Muscle of arm (tissue), 12 donors: ENCODE data around the gene ZNF362. TPM values are rescaled to one million over a fixed set of nuclear protein-coding genes. Genes with fewer than 3 reads are reported as not detected.
A peak's percentile ranks its signal among the peaks of the same experiment; 100 is the strongest.
"Not testable (repeated sequence)": the region's sequence is repeated elsewhere in the genome, so short reads cannot be mapped to it uniquely, and the experiment has no call there.

Source experiments
- DNase-seq: peaks from one replicate; pipeline ENCODE4 v3.0.0-alpha.2; 2013
- polyA plus RNA-seq, 12 donors: library from polyadenylated mRNA; unstranded; fragments of 120-200 nt; gene quantifications; one replicate each; pipeline ENCODE4 v1.2.1, GENCODE V29; 2013; ENCODE audit not compliant: insufficient read length in 12 of 12

The ZNF362 gene
- polyA plus RNA-seq, 12 donors, result 27.4 to 74.5 (median 33.1) TPM; not detected in 1

DNA sequence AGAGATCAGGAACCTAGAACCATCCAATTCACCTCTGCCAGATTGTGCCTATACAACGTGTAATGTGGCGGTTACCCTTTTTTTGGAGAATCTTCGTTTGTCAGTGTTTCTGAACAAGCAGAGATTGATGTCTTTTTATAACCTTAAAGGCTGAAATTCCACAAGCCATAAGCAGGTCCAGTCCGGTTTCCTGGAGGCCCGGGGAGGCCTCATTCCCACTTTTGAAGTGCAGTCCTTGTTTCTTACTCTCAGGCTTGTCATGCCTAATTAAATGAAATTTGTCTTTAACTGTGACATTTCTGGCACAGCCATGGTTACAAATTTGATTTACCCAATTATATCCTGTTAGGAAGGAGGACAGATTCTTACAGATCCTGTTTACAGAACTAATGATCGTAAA is 27.8 kb downstream of the ZNF362 start:
- DNase-seq, result no peak

DNA sequence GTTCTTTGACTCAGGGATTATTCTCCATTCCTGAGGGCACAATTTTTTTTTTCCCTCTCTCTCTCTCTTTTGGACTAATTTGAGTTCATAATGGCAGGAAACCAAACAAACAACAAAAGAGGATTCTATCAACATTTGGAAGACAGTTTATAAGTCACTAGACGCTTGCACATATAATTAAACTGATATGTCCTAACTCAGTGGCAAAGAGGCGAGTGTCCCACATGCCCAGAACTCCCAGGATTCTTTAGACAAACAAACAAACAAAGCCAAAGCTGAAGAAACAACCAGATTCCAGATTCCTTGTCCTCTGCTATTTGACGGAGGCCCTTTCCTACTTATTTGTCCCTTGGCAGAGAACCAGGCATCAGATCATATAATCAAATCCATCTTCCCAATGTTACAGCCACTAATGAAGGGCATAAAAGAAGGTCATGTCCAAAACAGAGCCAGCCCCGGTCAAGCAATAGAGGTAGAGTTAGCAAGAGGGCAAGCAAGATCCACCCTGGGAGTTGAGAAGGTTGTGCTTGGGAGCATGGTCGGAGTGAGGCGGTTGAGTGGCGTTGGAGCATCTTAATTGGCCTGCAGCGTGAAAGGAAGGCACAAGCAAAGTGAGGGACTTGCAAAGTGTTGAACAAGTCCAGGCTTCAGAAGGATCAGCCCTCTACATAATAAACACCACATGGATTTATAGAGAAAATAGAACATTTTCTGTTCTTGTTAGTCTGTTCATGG is 30.3 kb downstream of the ZNF362 start:
- DNase-seq, result no peak

DNA sequence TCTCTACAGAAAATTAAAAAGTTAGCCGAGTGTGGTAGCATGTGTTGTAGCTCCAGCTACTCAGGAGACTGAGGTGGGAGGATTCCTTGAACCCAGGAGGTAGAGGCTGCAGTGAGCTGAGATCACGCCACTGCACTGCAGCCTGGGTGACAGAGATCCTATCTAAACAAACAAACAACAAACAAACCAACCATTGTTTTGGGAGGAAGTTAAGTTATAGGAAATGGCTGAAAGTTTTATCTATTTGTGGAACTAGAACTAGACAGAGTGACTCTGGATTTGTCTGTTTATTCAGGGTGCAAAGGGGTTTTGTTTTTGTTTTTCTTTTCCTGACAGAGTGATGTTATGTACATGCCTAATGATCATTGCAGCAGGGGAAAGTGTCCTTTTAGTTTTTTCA is 31.0 kb downstream of the ZNF362 start:
- no peak for DNase-seq

DNA sequence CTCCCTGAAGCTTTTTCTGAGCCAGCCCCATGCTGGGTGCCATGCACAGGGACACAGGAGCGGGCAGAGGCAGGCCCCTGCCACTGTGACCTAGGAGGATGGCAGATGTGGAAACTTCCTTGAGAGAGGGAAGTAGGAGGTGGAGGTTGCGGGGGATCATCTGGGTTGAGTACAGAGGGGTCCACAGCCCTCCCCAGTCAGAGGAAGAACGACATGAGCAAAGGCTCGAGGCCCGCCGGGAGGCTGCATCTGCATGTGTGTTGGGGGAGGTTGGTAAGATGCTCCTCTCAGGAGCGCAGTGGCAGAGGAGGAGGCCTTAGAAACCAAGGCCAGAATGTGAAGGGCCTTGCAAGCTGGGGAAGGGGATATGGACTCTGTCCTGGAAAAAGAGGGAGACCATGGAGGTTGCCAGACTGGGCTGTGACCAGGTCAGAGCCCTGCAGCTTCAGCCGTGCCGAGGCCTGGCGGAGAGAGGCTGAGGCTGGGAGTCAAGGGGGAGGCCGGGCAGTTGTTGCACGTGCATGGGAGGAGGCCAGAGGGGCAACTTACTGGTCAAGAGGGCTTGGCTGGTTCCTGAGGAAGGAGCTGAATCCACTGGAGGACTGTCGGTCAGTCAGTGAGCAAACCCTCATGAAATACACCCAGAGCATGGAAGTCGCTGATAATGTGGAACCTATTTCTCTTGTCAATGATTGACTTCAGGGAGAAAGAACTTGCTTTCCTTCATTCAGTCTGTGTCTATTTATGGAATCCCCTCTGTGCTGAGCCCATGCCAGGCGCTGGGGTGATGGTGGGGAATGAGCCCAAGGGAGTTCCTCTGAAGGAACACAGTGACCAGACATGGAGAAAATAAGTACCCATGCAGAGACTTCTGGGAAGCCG is 32.9 kb downstream of the ZNF362 start:
- DNase-seq, result no peak

DNA sequence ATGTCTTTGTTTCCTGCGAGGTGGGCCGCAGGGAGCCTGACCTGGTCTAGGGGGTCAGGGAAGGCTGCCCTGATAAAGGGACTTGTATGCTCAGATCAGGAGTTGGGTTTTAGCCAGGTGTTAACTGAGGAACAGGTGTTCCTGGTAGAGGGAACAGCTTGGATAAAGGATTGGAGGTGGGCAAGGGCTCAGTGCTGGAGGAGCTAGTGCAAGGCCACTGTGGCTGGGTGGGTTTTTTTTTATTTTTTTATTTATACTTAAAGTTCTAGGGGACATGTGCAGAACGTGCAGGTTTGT is 33.5 kb downstream of the ZNF362 start:
- no peak for DNase-seq

DNA sequence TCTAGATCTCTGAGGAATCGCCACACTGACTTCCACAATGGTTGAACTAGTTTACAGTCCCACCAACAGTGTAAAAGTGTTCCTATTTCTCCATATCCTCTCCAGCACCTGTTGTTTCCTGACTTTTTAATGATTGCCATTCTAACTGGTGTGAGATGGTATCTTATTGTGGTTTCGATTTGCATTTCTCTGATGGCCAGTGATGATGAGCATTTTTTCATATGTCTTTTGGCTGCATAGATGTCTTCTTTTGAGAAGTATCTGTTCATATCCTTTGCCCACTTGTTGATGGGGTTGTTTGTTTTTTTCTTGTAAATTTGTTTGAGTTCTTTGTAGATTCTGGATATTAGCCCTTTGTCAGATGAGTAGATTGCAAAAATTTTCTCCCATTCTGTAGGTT is 34.3 kb downstream of the ZNF362 start:
- not testable (repeated sequence) for DNase-seq

DNA sequence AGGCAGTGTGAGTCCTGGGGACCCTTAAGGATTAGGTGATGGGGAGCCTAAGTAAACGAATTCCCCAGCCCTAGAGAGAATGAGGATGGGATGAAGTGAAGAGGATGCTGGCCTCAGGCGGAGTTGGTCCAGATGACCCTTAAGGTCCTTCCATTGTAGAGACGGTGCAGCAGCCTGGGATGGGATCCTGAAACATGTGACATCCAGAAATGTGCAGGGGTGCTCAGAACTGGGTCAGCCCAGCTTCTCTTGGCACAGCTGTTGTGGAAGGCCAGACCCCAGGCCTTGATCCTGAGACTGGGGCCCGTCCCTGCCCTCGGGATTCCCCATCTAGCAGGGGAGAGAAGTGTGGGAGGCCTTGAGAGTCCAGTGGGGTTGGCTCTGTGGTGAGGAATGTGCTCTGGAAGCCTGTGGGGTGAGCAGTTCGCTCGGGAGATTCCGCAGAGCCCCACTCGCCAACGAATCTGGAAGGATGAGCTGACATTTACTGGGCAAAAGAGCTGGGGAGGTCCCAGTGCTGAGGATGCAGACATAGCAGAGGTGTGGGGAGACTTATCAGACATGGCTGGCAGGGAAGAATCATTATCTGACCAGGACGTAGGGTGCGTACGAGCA is 36.5 kb downstream of the ZNF362 start:
- DNase-seq, result no peak

DNA sequence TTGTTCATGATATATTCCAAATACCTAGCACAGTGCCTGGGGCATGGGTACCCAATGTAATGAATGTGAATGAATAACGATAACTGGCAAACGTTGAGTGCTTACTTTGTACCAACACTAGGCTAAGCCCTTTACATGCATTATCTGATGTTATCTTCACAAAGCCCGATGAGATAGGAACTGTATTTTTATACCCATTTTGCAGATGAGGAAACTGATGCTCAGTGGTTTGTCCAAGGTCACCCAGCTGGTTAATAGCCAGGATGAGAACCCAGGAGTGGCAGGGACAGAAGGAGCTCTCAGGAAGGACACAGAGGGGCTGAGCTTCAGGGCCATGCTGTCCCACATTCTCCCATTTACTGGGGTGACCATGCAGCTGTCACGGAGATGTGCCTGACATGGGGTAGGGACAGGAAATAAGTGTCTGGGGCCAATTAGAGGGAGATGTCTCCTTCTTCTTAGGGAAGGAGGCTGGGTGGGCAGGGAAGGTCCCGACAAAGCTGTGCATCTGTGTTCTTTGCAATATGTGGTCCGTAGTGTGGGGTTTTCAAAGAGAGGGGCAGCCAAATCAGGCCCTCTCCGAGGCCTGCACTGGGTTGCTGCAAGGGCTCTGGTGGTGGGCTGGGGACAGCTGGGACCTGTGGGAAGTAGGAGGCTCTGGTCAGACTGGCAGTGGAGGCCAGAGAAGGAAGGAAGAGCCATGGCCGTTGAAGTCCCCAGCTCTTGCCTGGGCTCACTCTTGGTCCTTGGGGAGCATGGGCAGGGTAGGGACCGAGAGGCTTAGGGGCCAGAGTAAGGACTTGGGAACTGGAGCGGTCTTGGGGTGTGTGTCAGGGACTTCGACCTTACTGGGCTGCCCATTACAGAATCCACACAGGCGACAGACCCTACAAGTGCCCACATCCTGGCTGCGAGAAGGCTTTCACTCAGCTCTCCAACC is 38.0 kb downstream of the ZNF362 start:
- DNase-seq, result no peak

DNA sequence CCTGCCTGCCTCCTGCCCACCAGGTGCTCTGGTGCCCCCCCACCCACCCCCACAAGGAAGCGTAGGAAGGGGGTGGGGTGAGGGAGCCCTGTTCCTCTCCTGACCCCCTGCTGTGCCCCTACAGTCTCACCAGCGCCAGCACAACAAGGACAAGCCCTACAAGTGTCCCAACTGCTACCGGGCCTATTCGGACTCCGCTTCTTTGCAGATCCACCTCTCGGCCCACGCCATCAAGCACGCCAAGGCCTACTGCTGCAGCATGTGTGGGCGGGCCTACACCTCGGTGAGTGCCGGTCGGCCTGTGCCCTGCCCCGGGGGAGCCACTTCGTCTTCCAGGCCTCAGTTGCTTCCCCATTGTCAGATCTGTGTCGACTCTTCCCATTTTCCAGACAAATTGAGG is 38.7 kb downstream of the ZNF362 start:
- DNase-seq, result no peak

DNA sequence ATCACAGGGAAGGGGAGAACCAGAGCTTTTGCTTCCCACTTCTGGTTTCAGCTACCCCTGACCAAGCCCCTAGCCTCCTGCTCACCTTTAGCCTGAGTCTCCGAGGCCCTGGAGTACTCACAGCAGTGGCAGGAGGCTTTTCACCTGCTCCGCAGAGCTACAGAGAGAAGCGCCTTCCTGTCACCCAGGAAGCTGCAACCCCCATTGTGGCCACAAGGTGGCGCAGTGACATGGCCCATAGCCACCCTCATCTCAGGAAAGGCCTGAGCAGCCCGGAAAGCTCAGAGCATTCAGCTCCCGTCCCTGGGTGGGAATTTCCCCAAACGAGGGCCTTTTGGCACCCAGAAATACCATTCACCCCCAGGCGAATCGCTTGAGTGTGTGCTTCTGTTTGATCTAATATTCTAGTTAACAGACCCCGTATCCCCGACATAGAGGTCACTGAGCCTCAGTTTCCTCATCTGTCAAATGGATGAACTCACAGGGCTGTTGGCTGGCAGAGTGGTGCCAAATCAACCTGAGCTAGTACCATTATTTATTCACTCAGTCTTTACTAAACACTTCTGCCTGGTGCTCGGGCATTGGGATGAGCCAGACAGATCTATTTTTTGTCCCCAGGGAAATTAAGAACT is 39.3 kb downstream of the ZNF362 start:
- DNase-seq, result peak; percentile 86

DNA sequence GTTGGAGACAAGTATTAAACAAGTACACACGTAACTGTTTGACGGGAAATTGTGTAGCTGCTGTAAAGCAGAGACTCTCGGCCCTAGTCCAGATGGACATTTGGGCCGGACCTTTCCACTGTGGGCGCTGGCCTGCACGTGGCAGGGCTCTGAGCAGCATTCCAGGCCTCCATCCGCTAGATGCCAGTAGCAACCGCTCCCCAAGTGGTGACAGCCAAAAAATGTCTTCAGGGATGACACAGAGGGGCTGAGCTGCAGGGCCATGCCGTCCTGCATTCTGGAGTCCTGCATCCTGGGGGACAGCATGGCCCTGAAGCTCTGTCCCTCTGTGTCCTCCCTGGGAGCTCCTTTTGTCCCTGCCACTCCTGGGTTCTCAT is 39.8 kb downstream of the ZNF362 start:
- no peak for DNase-seq

DNA sequence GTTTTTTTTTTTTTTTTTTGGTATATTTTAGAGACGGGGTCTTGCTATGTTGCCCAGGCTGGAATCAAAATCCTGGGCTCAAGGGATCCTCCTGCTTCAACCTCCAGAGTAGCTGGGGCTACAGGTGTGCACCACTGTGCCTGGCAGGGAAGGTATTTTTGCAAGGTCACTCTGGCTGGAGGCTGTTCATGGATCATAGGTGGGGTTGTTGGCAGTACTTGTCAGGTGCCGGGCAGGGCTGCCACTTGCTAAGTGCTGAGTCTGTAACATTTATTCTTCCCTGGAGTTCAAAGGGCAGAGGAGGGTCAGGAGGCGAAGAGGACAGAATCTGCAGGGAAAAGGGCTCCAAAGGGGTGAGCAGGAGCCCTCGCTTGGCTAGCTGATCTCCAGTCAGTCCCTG is 40.5 kb downstream of the ZNF362 start:
- DNase-seq, result no peak

DNA sequence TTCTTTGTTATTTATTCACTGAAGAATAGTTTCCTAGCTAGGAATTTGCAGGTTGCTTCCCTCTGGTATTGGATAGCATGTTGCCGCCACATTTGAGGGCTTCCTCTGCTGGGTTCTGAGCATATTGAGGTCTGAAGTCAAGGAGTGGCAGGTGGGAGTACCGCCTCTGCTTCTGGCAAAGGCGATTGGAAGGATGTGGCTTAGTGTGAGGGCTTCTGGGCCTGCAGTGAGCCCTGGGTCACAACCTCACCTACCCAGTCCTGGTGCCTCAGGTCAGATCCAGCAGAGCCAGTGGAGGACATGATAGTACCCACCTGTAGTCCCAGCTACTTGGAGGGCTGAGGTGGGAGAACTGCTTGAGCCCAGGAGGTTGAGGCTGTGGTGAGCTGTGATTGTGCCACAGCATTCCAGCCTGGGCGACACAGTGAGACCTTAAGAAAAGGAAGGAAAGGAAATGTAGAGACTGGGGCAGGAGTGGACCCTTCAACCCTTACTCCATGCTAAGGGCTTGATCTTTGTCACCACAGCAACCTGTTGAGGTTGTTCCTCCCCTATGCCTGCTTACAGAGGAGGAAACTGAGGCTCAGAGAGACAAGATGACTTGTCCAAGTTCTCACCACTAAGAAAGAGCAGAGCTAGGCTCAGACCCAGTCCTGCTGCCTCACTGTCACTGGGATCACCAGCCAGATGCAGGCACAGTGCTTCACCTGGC is 41.8 kb downstream of the ZNF362 start:
- no peak for DNase-seq

DNA sequence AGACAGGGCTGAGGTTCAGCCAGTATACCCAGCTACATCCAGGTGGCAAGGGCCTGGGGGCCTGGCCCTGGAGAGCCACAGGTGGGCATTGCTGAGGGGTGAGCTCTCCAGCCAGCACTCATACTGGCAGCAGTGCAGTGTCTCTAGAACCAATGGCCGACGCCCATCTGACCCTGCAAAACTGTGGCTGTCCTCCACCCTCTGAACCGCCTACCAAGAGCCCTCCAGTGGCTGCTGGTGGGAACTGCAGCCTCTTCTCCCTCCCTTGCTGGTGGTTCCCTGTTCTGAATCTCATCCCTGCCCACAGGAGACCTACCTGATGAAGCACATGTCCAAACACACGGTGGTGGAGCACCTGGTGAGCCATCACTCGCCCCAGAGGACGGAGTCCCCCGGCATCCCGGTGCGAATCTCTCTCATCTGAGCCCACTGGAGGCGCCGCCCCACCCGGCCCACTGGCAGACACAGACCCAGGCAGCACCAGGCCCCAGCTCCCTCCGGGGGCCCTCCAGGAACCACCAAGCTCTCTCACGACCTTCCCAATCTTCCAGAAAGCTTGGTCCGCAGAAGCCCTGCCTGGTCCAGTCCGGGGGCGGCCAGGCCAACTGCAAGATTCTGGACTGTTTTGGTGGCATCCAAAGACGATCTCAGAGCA is 42.5 kb downstream of the ZNF362 start:
- DNase-seq, result peak; percentile 41

DNA sequence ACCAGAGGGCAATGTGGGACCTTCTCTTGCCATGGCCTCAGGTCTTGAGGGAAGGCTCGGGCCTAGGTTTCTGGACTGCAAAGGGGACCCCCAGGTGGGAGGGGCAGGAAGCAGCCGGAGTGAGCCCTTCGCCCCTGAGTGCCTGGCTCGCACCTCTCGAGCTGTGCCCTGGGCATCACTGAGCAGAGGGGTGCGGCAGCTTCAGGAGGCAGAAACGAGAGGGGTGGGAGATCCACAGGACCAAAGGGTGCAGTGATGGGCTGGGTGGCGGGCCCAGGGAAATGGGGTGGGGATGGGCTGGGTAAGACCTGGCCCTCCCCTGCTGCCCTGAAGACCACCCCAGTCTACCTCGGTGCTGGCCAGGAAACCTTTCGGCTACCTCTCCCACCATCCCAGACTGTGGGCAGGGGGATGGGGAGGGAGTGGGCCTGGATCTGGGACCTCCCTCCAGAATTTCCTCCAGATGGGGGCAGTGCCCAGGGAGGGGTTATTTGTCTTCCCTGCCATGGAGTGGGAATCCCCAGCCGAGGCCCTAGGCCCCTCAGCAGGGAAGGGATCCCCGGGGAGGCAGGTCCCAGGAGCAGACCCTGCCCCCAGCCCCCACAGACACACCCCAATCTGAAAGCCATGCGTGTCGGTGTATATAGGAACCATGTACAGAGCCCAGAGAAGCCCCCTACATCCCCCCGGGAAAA is 43.3 kb downstream of the ZNF362 start:
- DNase-seq, result no peak

DNA sequence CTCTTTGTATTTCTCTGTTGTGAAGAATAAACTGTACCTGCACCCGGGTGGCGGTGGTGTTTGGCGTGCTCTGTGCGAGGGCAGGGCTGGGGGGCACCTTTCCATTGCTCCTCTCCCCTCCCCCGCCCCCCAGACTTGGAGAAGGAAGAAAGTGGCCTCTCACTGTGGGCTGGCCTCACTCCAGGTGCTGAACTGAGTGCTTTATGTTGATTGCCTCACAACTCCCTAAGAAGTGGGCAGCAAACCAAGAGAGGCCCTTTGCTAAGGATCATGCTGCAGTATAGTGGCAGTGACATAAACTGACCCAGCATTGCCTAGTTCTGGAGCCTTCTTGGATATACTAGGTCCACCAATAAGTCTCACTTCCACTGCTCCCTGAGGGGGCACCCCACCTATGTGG is 44.4 kb downstream of the ZNF362 start:
- peak; percentile 57 for DNase-seq

DNA sequence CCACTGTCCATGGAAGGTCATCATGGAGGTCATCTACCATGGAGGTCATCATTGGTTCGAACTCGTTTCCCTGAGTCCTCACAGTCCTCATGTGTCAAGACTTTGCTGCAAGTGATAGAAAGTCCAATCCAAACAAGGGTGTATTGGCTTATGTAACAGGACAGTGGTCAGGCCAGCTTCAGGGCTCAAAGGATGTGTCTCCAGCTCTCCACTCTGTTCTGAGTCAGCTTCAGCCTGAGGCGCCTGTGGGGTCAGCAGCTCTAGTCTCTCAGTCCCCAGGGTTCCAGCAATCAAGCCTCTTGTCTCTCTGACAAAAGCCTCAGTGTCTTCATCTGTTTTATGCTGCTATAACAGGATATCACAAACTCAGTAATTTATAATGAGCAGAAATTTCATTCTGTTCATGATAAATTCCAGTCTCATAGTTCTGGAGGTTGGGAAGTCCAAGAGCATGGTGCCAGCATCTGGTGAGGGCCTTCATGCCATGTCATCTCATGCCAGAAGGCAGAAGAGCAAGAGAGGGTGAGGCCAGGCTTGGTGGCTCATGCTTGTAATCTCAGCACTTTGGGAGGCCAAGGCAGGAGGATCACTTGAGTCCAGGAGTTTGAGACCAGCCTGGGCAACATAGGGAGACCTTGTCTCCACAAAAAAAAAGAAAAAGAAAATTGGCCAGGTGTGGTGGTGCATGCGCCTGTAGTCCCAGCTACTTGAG is 45.1 kb downstream of the ZNF362 start:
- DNase-seq, result no peak

DNA sequence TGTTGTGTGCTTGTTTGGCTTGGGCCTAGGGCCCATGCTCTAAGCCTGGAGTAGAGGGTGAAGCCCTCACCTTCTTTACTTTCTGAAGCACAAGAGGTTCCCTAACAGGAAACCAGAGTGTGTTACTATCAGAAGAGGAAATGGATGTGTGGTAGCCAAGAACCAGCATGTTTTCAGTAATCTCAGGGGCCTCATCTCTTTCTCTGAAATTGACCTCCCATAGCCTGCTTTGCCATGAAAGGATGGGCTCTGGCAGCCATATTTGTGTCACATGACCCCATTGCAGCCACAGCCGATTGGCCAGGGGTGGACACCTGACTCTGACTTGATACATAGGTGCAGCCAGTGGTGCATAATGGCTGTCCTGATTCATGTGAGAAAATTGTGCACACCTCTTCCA is 46.0 kb downstream of the ZNF362 start:
- DNase-seq, result no peak

DNA sequence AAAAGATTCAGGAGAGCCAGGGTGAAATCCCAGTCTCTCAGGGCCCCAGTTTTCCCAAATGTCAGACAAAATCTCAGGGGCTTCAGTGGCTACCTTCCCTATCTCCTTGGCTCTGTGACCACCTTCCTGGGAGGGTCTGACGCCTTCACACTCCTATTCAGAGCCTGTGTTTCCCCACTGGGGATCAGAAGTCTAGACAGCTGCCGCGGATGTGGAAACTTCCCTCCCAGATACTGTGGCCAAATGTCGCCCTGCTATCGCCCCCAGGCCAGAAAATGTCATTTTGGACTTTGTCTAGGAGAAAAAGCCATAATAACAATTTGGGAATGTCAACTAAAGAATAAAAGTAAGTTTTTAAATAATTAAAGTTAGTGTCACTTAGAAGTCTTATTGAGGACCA is 48.7 kb downstream of the ZNF362 start:
- no peak for DNase-seq
